K562 treated with DMSO at 1 percent for 24 hours (cell line): ENCODE results near the gene CPLX3. TPM values are rescaled to one million over a fixed set of nuclear protein-coding genes. Genes with fewer than 3 reads are reported as not detected.

Source experiments
- total RNA-seq: library from RNA; unstranded; fragments of 300-600 nt; gene quantifications from 2 replicates; pipeline ENCODE4 v1.2.3, GENCODE V29; 2022; ENCODE audit warnings: low read depth; ENCODE audit not compliant: insufficient read depth

CPLX3 gene
- total RNA-seq = not detected in 2 replicates

GRCh38 chr15:74826364-74826819 is at the start of gene CPLX3:
TSS of gene CPLX3 (plus strand) at chr15:74826627. CDS start at chr15:74826704, 77 bp downstream.

GRCh38 chr15:74781431-74782258 is 44.8 kb upstream of the CPLX3 start, which contains the start of gene CSK:
TSS of gene CSK (plus strand) at chr15:74782080. CDS start at chr15:74798298, 16,218 bp downstream.

GRCh38 chr15:74812533-74812932 is 13.9 kb upstream of the CPLX3 start, which contains the start of gene LMAN1L:
TSS of gene LMAN1L (plus strand) at chr15:74812835. CDS start at chr15:74812855, 20 bp downstream.

GRCh38 chr15:74842581-74843444 is 16.4 kb downstream of the CPLX3 start, which contains the start of gene ULK3:
TSS of gene ULK3 (minus strand) at chr15:74843156. CDS start at chr15:74843105, 51 bp downstream.

GRCh38 chr15:74873036-74873755 is 46.8 kb downstream of the CPLX3 start, which contains the start of gene SCAMP2:
TSS of gene SCAMP2 (minus strand) at chr15:74873365. CDS start at chr15:74873255, 110 bp downstream.

Other genes with a start within 250 kb of the CPLX3 start
- 90.0 and 136 TPM in 2 replicates for gene CLK3, start 210.8 kb upstream of the CPLX3 start, total RNA-seq
- 43.1 and 47.7 TPM in 2 replicates for gene EDC3, start 130.6 kb upstream of the CPLX3 start, total RNA-seq
- 0.17 and 0.78 TPM in 2 replicates for gene CYP1A1, start 101.1 kb upstream of the CPLX3 start, total RNA-seq
- gene CYP1A2, start 77.8 kb upstream of the CPLX3 start, total RNA-seq = not detected in 2 replicates
- gene CSK, start 44.5 kb upstream of the CPLX3 start, total RNA-seq = 73.2 and 90.4 TPM in 2 replicates
- not detected in 2 replicates for gene LMAN1L, start 13.8 kb upstream of the CPLX3 start, total RNA-seq
- 39.3 and 50.0 TPM in 2 replicates for gene ULK3, start 16.5 kb downstream of the CPLX3 start, total RNA-seq
- gene SCAMP2, start 46.7 kb downstream of the CPLX3 start, total RNA-seq = 67.8 and 68.5 TPM in 2 replicates
- gene MPI, start 63.4 kb downstream of the CPLX3 start, total RNA-seq = 35.1 and 40.3 TPM in 2 replicates
- 20.4 and 21.5 TPM in 2 replicates for gene FAM219B, start 80.2 kb downstream of the CPLX3 start, total RNA-seq
- 394 and 429 TPM in 2 replicates for gene COX5A, start 111.4 kb downstream of the CPLX3 start, total RNA-seq
- 38.6 and 41.0 TPM in 2 replicates for gene RPP25, start 130.1 kb downstream of the CPLX3 start, total RNA-seq
- gene SCAMP5, start 168.9 kb downstream of the CPLX3 start, total RNA-seq = 0.27 TPM in 1 of 2 replicates, not detected in the other
- gene PPCDC, start 197.0 kb downstream of the CPLX3 start, total RNA-seq = 14.3 and 17.2 TPM in 2 replicates